GM12878 (cell line): ENCODE results near the gene TPK1. TPM values are rescaled to one million over a fixed set of nuclear protein-coding genes. Genes with fewer than 3 reads are reported as not detected.

Source experiments
- ATAC-seq: fragments of 200-7000 bp; cut with Tn5 transposase; 3 replicates; pipeline ENCODE4 v1.9.1; 2020; ENCODE audit warnings: mild to moderate bottlenecking, moderate library complexity
- BruUV-seq: library from RNA; stranded (reverse); fragments of 400-500 nt; replicated peaks from 2 replicates; lab custom pipeline; 2021; lab: Mats Ljungman, UMichigan
- CTCF ChIA-PET: fragments of 300-600 bp; sonication (Branson Sonifier 250); formaldehyde crosslinking; extraction: SDS; loops from one replicate; lab custom pipeline; 2021; ENCODE audit warnings: inconsistent platforms; lab: Yijun Ruan, JAX
- POLR2A ChIA-PET: fragments of 350-600 bp; formaldehyde crosslinking; extraction: SDS; loops from one replicate; lab custom pipeline; 2021; ENCODE audit warnings: inconsistent platforms; lab: Charles Lee
- RAD21 ChIA-PET: fragments of 300-600 bp; sonication (Branson Sonifier 250); formaldehyde crosslinking; loops from one replicate; lab custom pipeline; 2023; ENCODE audit warnings: antibody characterized with exemption; ENCODE audit not compliant: unreplicated experiment; lab: Charles Lee
- SMC1A ChIA-PET: fragments of 300-600 bp; sonication (Branson Sonifier 250); formaldehyde crosslinking; loops from one replicate; lab custom pipeline; 2023; ENCODE audit not compliant: unreplicated experiment, uncharacterized antibody; lab: Charles Lee
- DNase-seq: peaks from one replicate; pipeline ENCODE4 v3.0.0-alpha.2; 2011; ENCODE audit warnings: low read depth, low spot score
- FAIRE-seq: peaks from 3 replicates; lab custom pipeline; 2011; peaks lifted over from hg19 to GRCh38; lab: Jason Lieb, UNC
- H2AFZ ChIP-seq: 2 replicates; pipeline ENCODE4 v1.6.0; 2011; ENCODE audit warnings: low read depth, low read length, control low read depth; ENCODE audit not compliant: control insufficient read depth
- H3K27ac ChIP-seq: 2 replicates; pipeline ENCODE4 v1.5.1; 2011; ENCODE audit warnings: control low read depth; ENCODE audit not compliant: control insufficient read depth, insufficient read depth
- H3K27me3 ChIP-seq, 2 experiments: replicated peaks in 1 of 2; 2 replicates each; pipeline versions ENCODE4 v1.6.0 to v1.6.1; 2011; ENCODE audit warnings: low read length in 1 of 2; ENCODE audit not compliant: control insufficient read depth in 2 of 2, insufficient read depth in 2 of 2
- H3K36me3 ChIP-seq, 2 experiments: 2 replicates each; pipeline ENCODE4 v1.5.1; 2011; ENCODE audit warnings: low read length in 1 of 2; ENCODE audit not compliant: control insufficient read depth in 2 of 2, insufficient read depth in 2 of 2
- H3K4me1 ChIP-seq: 2 replicates; pipeline ENCODE4 v1.6.1; 2011; ENCODE audit warnings: mild to moderate bottlenecking, low read length, moderate library complexity, mixed read lengths; ENCODE audit not compliant: control insufficient read depth, insufficient read depth
- H3K4me2 ChIP-seq: 2 replicates; pipeline ENCODE4 v1.6.0; 2011; ENCODE audit warnings: control low read depth; ENCODE audit not compliant: control insufficient read depth, insufficient read depth
- H3K4me3 ChIP-seq: fragments of 200-600 bp; sonication (generic); 2 replicates; pipeline ENCODE4 v1.5.1; 2016
- H3K79me2 ChIP-seq: 2 replicates; pipeline ENCODE4 v1.6.0; 2011; ENCODE audit warnings: low read length; ENCODE audit not compliant: control insufficient read depth, insufficient read depth
- H3K9ac ChIP-seq: 2 replicates; pipeline ENCODE4 v1.8.0; 2011; ENCODE audit warnings: low read length, control low read depth, mixed read lengths; ENCODE audit not compliant: control insufficient read depth, insufficient read depth
- H3K9me3 ChIP-seq: replicated peaks from 3 replicates; pipeline ENCODE4 v1.5.1; 2011; ENCODE audit warnings: mild to moderate bottlenecking, low read length; ENCODE audit not compliant: control insufficient read depth, insufficient read depth
- H4K20me1 ChIP-seq: 2 replicates; pipeline ENCODE4 v1.6.0; 2011; ENCODE audit not compliant: control insufficient read depth, insufficient read depth
- RUNX3 ChIP-seq: IDR thresholded peaks from 2 replicates; pipeline ENCODE4 v1.6.1; 2012; ENCODE audit warnings: low read length, inconsistent platforms
- WGBS: methylation state at CpG from one replicate; pipeline ENCODE4 v1.1.6; 2016; ENCODE audit warnings: low lambda C conversion rate; ENCODE audit not compliant: insufficient replicate concordance, insufficient coverage; ENCODE audit errors: missing lambda C conversion rate; 5-methylcytosine and 5-hydroxymethylcytosine counted together
- in situ Hi-C: fragments of 300-500 bp; cut with MboI; formaldehyde crosslinking; loops from 9 replicates; pipeline ENCODE4 v1.14.3; 2018; ENCODE audit warnings: mixed read lengths
- intact Hi-C: fragments of 100-400 bp; cut with micrococcal nuclease; formaldehyde crosslinking; loops from one replicate; pipeline ENCODE4 v1.14.2; 2022; ENCODE audit not compliant: unreplicated experiment
- polyA plus RNA-seq, 11 experiments: library from polyadenylated mRNA; depleted of rRNA in 4 of 11; unstranded in 6 of 11; stranded (reverse) in 5 of 11; fragments of >200 nt; fragmentation: Nextera tagmentation in 4 of 11; fragmentation: Illumina TruSeq in 1 of 11; extraction: Ambion mirVana in 4 of 11; extraction: Trizol in 1 of 11; gene quantifications; 1 replicate in 1 of 11; 2 replicates in 10 of 11; pipeline versions ENCODE4 v1.2.1 to v1.2.3, GENCODE V29; 2011 to 2016; ENCODE audit warnings: inconsistent platforms in 2 of 11, missing spikeins in 2 of 11, low read depth in 1 of 11
- total RNA-seq, 4 experiments: library from RNA; depleted of rRNA in 3 of 4; stranded (reverse); fragments of >200 nt in 3 of 4; fragmentation: Illumina TruSeq in 1 of 4; extraction: Trizol in 1 of 4; gene quantifications; 2 replicates each; pipeline versions ENCODE4 v1.2.1 to v1.2.3, GENCODE V29; 2013 to 2021
- TF ChIP-seq, protein P1 (sequence below): fragments of 150-350 bp; IDR thresholded peaks from 2 replicates; pipeline ENCODE4 v1.6.1; 2016; ENCODE audit warnings: low read depth, low read length
- TF ChIP-seq, protein P2 (sequence below): IDR thresholded peaks from 2 replicates; pipeline ENCODE4 v1.6.1; 2012; ENCODE audit warnings: low read depth, low read length, improper control_type of control experiment

TPK1 gene
- total and polyA plus RNA-seq, 10 of the 15 experiments (the other 5 are each of a cell fraction or from before 2014, with no cell fraction given): 7.1 to 19.0 (median 9.3) TPM

GRCh38 chr7:144549861-144550260 is 286.0 kb downstream of the TPK1 start:
- Histone ChIP-seq H3K9me3 (no peaks in the 10 kb centered on the region), H3K4me2 (no peak overlapping the region), H3K27ac (no peak overlapping the region), H3K4me1 (no peaks in the 10 kb centered on the region), H3K27me3 (no peaks in the 10 kb centered on the region), H3K79me2 (no peaks in the 10 kb centered on the region), H3K4me3 (no peak overlapping the region), H4K20me1 (no peaks in the 10 kb centered on the region), H3K36me3 (no peaks in the 10 kb centered on the region), H3K9ac (no peak overlapping the region), H2AFZ (no peak overlapping the region)
- ChIA-PET SMC1A (no interaction called here), RAD21 (interaction anchor here (1.1 kb wide), 1 partner anchor 35 kb away, joined by 4 read pairs; no protein-coding TSS in a partner anchor), CTCF (no interaction called here), POLR2A (no interaction called here)
- no TSS peak for BruUV-seq
- 80% methylated on average over 7 of the region's 7 CpGs for WGBS
- in situ Hi-C loops (no loop called here), intact Hi-C loops (no loop called here)
- FAIRE-seq: no peak
- TF ChIP-seq, protein P1, sequence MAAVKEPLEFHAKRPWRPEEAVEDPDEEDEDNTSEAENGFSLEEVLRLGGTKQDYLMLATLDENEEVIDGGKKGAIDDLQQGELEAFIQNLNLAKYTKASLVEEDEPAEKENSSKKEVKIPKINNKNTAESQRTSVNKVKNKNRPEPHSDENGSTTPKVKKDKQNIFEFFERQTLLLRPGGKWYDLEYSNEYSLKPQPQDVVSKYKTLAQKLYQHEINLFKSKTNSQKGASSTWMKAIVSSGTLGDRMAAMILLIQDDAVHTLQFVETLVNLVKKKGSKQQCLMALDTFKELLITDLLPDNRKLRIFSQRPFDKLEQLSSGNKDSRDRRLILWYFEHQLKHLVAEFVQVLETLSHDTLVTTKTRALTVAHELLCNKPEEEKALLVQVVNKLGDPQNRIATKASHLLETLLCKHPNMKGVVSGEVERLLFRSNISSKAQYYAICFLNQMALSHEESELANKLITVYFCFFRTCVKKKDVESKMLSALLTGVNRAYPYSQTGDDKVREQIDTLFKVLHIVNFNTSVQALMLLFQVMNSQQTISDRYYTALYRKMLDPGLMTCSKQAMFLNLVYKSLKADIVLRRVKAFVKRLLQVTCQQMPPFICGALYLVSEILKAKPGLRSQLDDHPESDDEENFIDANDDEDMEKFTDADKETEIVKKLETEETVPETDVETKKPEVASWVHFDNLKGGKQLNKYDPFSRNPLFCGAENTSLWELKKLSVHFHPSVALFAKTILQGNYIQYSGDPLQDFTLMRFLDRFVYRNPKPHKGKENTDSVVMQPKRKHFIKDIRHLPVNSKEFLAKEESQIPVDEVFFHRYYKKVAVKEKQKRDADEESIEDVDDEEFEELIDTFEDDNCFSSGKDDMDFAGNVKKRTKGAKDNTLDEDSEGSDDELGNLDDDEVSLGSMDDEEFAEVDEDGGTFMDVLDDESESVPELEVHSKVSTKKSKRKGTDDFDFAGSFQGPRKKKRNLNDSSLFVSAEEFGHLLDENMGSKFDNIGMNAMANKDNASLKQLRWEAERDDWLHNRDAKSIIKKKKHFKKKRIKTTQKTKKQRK: no peak
- TF ChIP-seq, protein P2, sequence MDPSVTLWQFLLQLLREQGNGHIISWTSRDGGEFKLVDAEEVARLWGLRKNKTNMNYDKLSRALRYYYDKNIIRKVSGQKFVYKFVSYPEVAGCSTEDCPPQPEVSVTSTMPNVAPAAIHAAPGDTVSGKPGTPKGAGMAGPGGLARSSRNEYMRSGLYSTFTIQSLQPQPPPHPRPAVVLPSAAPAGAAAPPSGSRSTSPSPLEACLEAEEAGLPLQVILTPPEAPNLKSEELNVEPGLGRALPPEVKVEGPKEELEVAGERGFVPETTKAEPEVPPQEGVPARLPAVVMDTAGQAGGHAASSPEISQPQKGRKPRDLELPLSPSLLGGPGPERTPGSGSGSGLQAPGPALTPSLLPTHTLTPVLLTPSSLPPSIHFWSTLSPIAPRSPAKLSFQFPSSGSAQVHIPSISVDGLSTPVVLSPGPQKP: no peak
- no peak for TF ChIP-seq RUNX3
- ATAC-seq: no peak
- DNase-seq: no peak
